ENCODE measurements around the gene RCOR3. TPM values are rescaled to one million over a fixed set of nuclear protein-coding genes. Genes with fewer than 3 reads are reported as not detected.
"Not testable (repeated sequence)": the region's sequence is repeated elsewhere in the genome, so short reads cannot be mapped to it uniquely, and the experiment has no call there.

The RCOR3 gene
- total RNA-seq, 4 donors from 2014 or later = 20.5 to 45.6 (median 31.0) TPM

- ATAC-seq (ENCODE audit: low FRiP score) = no peak
- DNase-seq (ENCODE audit: low spot score) = no peak
- TF ChIP-seq CTCF (IDR thresholded peaks at IDR 0.05) = no peak
Measured at GRCh38 chr1:211296396-211296795, 37.2 kb downstream of the RCOR3 start.

GRCh38 chr1:211305044-211305443 lies 45.9 kb downstream of the RCOR3 start:
- TF ChIP-seq CTCF (IDR thresholded peaks at IDR 0.05) = no peak
- no peak for ATAC-seq (ENCODE audit: low FRiP score)
- DNase-seq (ENCODE audit: low spot score) = no peak

GRCh38 chr1:211309617-211310016 lies 50.5 kb downstream of the RCOR3 start:
- DNase-seq (ENCODE audit: low spot score) = no peak
- TF ChIP-seq CTCF (IDR thresholded peaks at IDR 0.05) = no peak
- no peak for ATAC-seq (ENCODE audit: low FRiP score)

DNA sequence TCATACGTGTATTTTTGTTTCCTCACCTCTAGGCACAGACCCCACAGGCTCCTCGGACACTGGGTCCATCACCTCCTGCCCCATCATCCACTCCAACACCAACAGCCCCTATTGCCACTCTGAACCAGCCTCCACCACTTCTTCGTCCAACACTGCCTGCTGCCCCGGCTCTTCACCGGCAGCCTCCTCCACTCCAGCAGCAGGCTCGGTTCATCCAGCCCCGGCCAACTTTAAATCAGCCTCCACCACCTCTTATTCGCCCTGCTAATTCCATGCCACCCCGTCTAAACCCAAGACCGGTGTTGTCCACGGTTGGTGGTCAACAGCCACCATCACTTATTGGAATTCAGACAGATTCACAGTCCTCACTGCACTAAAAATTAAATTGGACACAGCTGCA lies 54.2 kb downstream of the RCOR3 start:
- no peak for TF ChIP-seq CTCF (IDR thresholded peaks at IDR 0.05)
- DNase-seq (ENCODE audit: low spot score) = no peak
- ATAC-seq (ENCODE audit: low FRiP score) = no peak

DNA sequence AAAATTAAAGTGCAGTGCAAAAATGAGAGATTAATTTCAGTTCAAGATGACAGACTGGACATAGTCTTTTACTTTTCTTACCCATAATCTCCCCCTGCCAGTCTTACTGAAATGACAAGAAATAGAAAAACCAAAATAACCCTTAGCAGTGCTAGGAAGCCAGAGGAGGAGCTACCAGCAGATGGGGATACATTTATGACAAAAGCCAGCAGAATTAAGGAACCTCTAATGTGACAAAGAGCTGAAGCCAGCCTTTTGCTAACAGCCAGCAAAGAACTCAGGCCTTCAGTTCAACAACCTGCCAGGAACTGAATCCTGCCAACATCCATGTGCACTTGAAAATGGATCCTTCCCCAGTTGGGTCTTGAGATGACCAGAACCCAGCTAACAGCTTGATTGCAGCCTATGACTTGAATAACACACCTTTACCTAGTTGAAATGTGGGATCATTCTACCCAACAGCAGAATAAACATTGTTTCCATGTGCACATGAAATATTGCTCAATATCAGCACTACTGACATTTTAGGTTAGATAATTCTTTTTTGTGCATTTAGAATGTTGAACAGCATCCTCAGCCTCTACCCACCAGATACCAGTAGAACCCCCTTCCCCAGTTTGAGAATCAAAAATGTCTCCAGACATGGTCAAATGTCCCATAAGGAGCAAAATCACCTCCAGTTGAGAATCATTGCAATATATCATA lies 59.6 kb downstream of the RCOR3 start:
- TF ChIP-seq CTCF (IDR thresholded peaks at IDR 0.05) = no peak
- ATAC-seq (ENCODE audit: low FRiP score) (no peak), DNase-seq (ENCODE audit: low spot score) (no peak)

GRCh38 chr1:211319892-211320291 lies 60.7 kb downstream of the RCOR3 start:
- no peak for TF ChIP-seq CTCF (IDR thresholded peaks at IDR 0.05)
- DNase-seq (ENCODE audit: low spot score) (no peak), ATAC-seq (ENCODE audit: low FRiP score) (no peak)

- ATAC-seq (ENCODE audit: low FRiP score) = no peak
- no peak for DNase-seq (ENCODE audit: low spot score)
- TF ChIP-seq CTCF (IDR thresholded peaks at IDR 0.05) = no peak
Measured at GRCh38 chr1:211320980-211321379, 61.8 kb downstream of the RCOR3 start.

- not testable (repeated sequence) for ATAC-seq (ENCODE audit: low FRiP score); DNase-seq (ENCODE audit: low spot score)
Measured at GRCh38 chr1:211321646-211322045, 62.5 kb downstream of the RCOR3 start.

Measured in omental fat pad (tissue), 4 donors.